Left ventricle myocardium inferior (tissue), 1 donor: ENCODE measurements around the gene ZNHIT3. TPM values are rescaled to one million over a fixed set of nuclear protein-coding genes. Genes with fewer than 3 reads are reported as not detected.

Experiments
- DNase-seq: peaks from one replicate; pipeline ENCODE4 v3.0.0-alpha.2; 2020
- H3K27ac ChIP-seq: fragments of 200-600 bp; replicated peaks from 2 replicates; pipeline ENCODE4 v1.8.0; 2021
- H3K27me3 ChIP-seq: fragments of 200-600 bp; 2 replicates; pipeline ENCODE4 v1.8.0; 2021; ENCODE audit warnings: low read depth
- H3K36me3 ChIP-seq: fragments of 200-600 bp; 2 replicates; pipeline ENCODE4 v1.8.0; 2021
- H3K4me1 ChIP-seq: fragments of 200-600 bp; 2 replicates; pipeline ENCODE4 v1.8.0; 2021
- H3K4me3 ChIP-seq: fragments of 200-600 bp; 2 replicates; pipeline ENCODE4 v1.8.0; 2021; ENCODE audit warnings: mild to moderate bottlenecking, moderate library complexity
- H3K9me3 ChIP-seq: fragments of 200-600 bp; replicated peaks from 2 replicates; pipeline ENCODE4 v1.8.0; 2021
- CTCF ChIP-seq: fragments of 200-600 bp; IDR thresholded peaks from 2 replicates; pipeline ENCODE4 v1.8.0; 2021; ENCODE audit warnings: antibody characterized with exemption, mild to moderate bottlenecking, borderline replicate concordance
- intact Hi-C: fragments of 100-400 bp; cut with micrococcal nuclease; formaldehyde crosslinking; loops from one replicate; pipeline ENCODE4 v1.11.0; 2022
- total RNA-seq: library from RNA; stranded (reverse); fragmentation: NEBNext Ultra II Directional; extraction: Animal tissue kit (Norgen Biotek cat#: 25700); gene quantifications from one replicate; pipeline ENCODE4 v1.2.1, GENCODE V29; 2021
- donor health status: DM: no; HTN: yes; CAD: no; lungs with severe emphysema.

The ZNHIT3 gene
- total RNA-seq, 1 donor from 2014 or later, result 22.9 TPM

- DNase-seq, result no peak
- Histone ChIP-seq H3K4me1 (no peaks in the 10 kb centered on the region), H3K36me3 (no peaks in the 10 kb centered on the region), H3K27ac (no peak overlapping the region), H3K27me3 (peaks cover 95% of the 10 kb centered on the region), H3K9me3 (no peaks in the 10 kb centered on the region), H3K4me3 (no peak overlapping the region)
- TF ChIP-seq CTCF, result no peak
- intact Hi-C loops, result no loop called here
Measured at GRCh38 chr17:36464765-36465088, 21.8 kb upstream of the ZNHIT3 start.

DNA sequence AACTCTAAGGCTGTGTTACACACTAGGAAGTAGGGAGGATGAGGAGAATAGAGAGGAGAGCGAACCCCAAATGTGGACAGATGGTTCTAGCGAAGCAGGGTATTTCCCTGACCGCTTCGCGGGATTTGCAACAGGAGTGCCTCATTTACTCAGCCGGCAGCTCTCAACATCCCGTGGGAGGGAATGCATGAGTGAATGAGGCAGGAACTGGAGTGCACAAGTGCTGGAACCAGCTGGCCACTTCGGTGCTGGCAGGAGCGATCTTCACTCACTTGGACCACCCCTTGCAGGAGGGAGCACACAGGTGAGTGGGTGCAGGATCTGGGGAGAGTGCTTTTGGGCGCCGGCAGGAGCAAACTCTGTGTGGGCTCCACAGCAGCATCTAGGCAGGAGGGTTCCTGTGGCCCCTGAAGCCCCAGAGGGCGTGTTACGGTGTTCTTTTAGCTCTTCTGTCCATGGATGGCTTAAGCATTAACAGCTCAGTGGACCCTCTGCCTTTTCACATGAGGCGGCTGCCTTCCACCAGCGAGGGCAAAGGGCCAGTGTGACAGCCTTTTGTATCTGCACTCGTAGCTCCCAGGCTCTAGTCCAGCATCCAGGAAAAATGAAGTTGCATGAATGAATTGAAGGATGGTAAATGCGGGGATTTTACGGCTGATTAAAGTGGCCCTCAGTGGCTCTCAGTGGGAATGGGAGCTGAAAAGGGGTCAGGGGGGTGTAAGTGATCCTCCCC, 17.4 kb upstream of the ZNHIT3 start:
- no peaks in the 10 kb centered on the region for H3K36me3 ChIP-seq
- TF ChIP-seq CTCF, result no peak
- no peak for DNase-seq
- intact Hi-C loops, result no loop called here
- H3K9me3 ChIP-seq, result no peaks in the 10 kb centered on the region
- no peaks in the 10 kb centered on the region for H3K4me1 ChIP-seq
- no peak overlapping the region for H3K27ac ChIP-seq
- peaks cover 95% of the 10 kb centered on the region for H3K27me3 ChIP-seq
- H3K4me3 ChIP-seq, result no peak overlapping the region

DNA sequence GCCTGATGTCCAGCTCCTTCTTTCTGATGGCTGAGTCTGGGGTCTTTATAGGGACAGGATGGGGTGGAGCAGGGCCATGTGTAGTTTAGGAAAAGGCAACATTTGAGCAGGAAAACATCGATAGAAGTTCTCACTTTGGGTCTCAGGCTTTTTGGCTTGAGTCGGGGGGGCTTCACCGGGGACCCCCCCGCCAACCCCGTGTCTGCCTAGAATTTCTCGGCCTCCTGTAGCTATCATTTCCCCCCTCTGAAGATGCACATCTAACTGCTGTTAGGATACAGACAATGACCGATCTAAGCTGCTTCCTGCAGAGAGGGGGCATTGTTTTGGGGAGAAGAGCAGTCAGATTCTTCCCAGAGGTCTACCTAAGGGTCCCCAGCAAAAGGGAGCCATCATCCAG, 16.7 kb upstream of the ZNHIT3 start:
- H3K27me3 ChIP-seq, result peaks cover 93% of the 10 kb centered on the region
- no peak overlapping the region for H3K27ac ChIP-seq
- H3K9me3 ChIP-seq, result no peaks in the 10 kb centered on the region
- DNase-seq, result no peak
- no peaks in the 10 kb centered on the region for H3K36me3 ChIP-seq
- no peak for TF ChIP-seq CTCF
- intact Hi-C loops, result no loop called here
- no peak overlapping the region for H3K4me3 ChIP-seq
- H3K4me1 ChIP-seq, result no peaks in the 10 kb centered on the region

DNA sequence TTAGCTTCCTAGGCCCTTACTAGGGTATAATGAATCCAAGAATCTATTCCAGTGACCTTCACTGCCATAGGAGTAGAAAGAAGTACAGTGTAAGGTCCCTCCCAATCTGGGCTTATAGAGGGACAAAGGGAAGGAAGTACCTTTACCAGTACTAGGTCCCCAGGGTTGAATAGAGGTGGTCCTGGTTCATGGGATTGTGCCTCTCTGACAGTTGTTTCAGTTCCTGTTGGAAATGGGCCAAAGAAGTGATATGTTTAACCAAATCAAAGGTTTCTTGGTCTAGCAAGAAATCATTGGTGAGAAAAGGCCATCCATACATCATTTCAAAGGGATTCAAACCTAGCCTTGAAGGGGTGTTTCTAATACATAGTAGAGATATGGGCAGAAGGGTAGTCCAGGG, 16.0 kb upstream of the ZNHIT3 start:
- Histone ChIP-seq H3K36me3 (no peaks in the 10 kb centered on the region), H3K27me3 (peaks cover 85% of the 10 kb centered on the region), H3K9me3 (no peaks in the 10 kb centered on the region), H3K27ac (no peak overlapping the region), H3K4me3 (no peak overlapping the region), H3K4me1 (no peaks in the 10 kb centered on the region)
- TF ChIP-seq CTCF, result no peak
- intact Hi-C loops, result no loop called here
- DNase-seq, result no peak

- H3K4me1 ChIP-seq, result no peaks in the 10 kb centered on the region
- TF ChIP-seq CTCF, result no peak
- no peaks in the 10 kb centered on the region for H3K9me3 ChIP-seq
- H3K27me3 ChIP-seq, result peaks cover 63% of the 10 kb centered on the region
- H3K36me3 ChIP-seq, result no peaks in the 10 kb centered on the region
- H3K27ac ChIP-seq, result no peak overlapping the region
- no peak overlapping the region for H3K4me3 ChIP-seq
- no peak for DNase-seq
- intact Hi-C loops, result no loop called here
Measured at GRCh38 chr17:36474571-36474970, 11.9 kb upstream of the ZNHIT3 start.
